Kidney (tissue), 14 donors: ENCODE data around the gene BTK. TPM values are rescaled to one million over a fixed set of nuclear protein-coding genes. Genes with fewer than 3 reads are reported as not detected.

Experiments used
- DNase-seq, 5 donors: peaks; one replicate each; pipeline ENCODE4 v3.0.0-alpha.2; 2013 to 2020
- FAIRE-seq: peaks from 2 replicates; lab custom pipeline; 2012; peaks lifted over from hg19 to GRCh38; lab: Jason Lieb, UNC
- H3K27ac ChIP-seq, 2 donors: one replicate each; pipeline ENCODE4 v1.7.0; 2013; ENCODE audit warnings: low read depth in 2 of 2, low read length in 2 of 2, inconsistent platforms in 1 of 2
- H3K27me3 ChIP-seq: one replicate; pipeline ENCODE4 v1.7.1; 2013; ENCODE audit warnings: low read length, inconsistent platforms; ENCODE audit not compliant: control insufficient read depth, insufficient read depth
- H3K36me3 ChIP-seq, 3 donors: one replicate each; pipeline versions ENCODE4 v1.7.0 to v1.7.1; 2013; ENCODE audit warnings: low read length in 3 of 3, control low read depth in 1 of 3, inconsistent platforms in 1 of 3; ENCODE audit not compliant: insufficient read depth in 3 of 3, control insufficient read depth in 2 of 3
- H3K4me1 ChIP-seq, 3 donors: one replicate each; pipeline versions ENCODE4 v1.7.0 to v1.7.1; 2013; ENCODE audit warnings: low read length in 3 of 3, inconsistent platforms in 1 of 3, low read depth in 1 of 3; ENCODE audit not compliant: control insufficient read depth in 2 of 3, insufficient read depth in 2 of 3
- H3K4me3 ChIP-seq, 3 donors: one replicate each; pipeline versions ENCODE4 v1.7.0 to v1.8.1; 2013; ENCODE audit warnings: low read length in 3 of 3, control low read depth in 1 of 3, inconsistent platforms in 1 of 3
- H3K9ac ChIP-seq, 3 donors: one replicate each; pipeline versions ENCODE4 v1.7.0 to v1.7.1; 2013; ENCODE audit warnings: low read length in 3 of 3, control low read depth in 1 of 3, inconsistent platforms in 1 of 3
- H3K9me3 ChIP-seq, 3 donors: one replicate each; pipeline versions ENCODE4 v1.7.0 to v1.7.1; 2013; ENCODE audit warnings: low read length in 3 of 3, control low read depth in 1 of 3, inconsistent platforms in 1 of 3; ENCODE audit not compliant: control insufficient read depth in 2 of 3, insufficient read depth in 1 of 3
- intact Hi-C: fragments of 100-400 bp; cut with DNase I; formaldehyde crosslinking; loops from one replicate; pipeline ENCODE4 v1.11.1; 2022
- polyA plus RNA-seq: library from polyadenylated mRNA; stranded (reverse); fragments of 350-450 nt; fragmentation: Illumina TruSeq; extraction: RNeasy Lipid Tissue Mini Kit (QIAGEN cat#74804); gene quantifications from one replicate; pipeline ENCODE4 v1.2.3, GENCODE V29; 2014; ENCODE audit warnings: low read depth, low replicate concordance; ENCODE audit not compliant: insufficient read depth
- total RNA-seq: library from RNA; stranded (reverse); fragmentation: NEBNext Ultra II Directional; extraction: Animal tissue kit (Norgen Biotek cat#: 25700); gene quantifications from one replicate; pipeline ENCODE4 v1.2.1, GENCODE V29; 2021
- TF ChIP-seq, protein P1 (sequence below): IDR thresholded peaks from 3 replicates; pipeline ENCODE4 v1.5.1; 2012; ENCODE audit warnings: mild to moderate bottlenecking, moderate library complexity, borderline replicate concordance; ENCODE audit not compliant: insufficient read depth; ENCODE audit errors: extremely low read depth
- donor health status: control.
- donor health status: control.
- donor health status: control.
- donor health status: control.
- donor health status: control.
- donor health status: DM: yes; HTN: yes; CAD: no.
- donor health status: Normal renal cell carcinoma (clear cell type).

The BTK gene
- total and polyA plus RNA-seq, 2 donors from 2014 or later = 0.77 to 13.9 TPM

DNA sequence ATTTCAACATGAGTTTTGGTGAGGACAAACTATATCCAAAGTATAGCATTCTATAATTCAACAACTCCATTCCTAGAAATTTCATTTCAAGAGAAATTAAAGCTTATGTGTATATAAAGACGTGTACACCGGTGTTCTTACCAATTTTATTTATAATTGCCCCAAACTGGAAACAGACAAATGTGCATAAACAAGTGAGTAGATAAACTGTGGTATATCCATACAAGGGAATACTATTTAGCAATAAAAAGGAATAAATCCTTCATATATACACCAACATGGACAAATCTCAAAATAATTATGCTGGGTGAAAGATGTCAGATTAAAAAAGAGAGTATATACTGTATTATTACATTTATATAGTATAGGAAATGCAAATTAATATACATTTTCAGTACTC is 42.0 kb upstream of the BTK start:
- Histone ChIP-seq H3K4me1 (no peaks in the 10 kb centered on the region), H3K36me3 (peaks cover 0 to 2% (median 0%) of the 10 kb centered on the region in 3 donors)
- FAIRE-seq = no peak

DNA sequence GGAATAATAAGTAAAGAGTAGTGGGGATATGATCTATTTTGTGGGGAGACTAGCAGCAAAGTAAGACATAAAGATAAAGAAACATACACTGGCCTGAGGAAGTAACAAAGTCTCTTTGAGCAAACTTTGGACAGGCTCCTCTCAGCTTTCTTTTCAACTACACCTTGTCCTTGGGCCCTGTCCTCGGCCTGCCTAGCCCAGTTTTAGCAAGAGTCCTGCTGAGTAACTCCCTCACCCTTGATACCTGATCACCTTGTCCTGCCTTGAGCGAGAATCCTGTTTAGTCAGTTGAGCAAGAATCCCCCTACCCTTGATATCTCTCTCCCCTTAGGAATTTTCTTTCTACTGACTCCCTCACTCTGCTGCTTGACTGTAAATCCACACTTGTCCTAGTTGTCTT is 33.5 kb upstream of the BTK start:
- intact Hi-C loops = no loop called here
- Histone ChIP-seq H3K9me3 (no peaks in the 10 kb centered on the region), H3K36me3 (no peaks in the 10 kb centered on the region), H3K4me3 (no peak overlapping the region), H3K9ac (peak overlapping the region in 1 of 3 donors; percentile 34), H3K4me1 (peaks cover 2 to 6% (median 3%) of the 10 kb centered on the region in 3 donors), H3K27ac (peak overlapping the region in 1 of 2 donors; percentile 43), H3K27me3 (no peaks in the 10 kb centered on the region)
- FAIRE-seq = no peak
- TF ChIP-seq, protein P1, sequence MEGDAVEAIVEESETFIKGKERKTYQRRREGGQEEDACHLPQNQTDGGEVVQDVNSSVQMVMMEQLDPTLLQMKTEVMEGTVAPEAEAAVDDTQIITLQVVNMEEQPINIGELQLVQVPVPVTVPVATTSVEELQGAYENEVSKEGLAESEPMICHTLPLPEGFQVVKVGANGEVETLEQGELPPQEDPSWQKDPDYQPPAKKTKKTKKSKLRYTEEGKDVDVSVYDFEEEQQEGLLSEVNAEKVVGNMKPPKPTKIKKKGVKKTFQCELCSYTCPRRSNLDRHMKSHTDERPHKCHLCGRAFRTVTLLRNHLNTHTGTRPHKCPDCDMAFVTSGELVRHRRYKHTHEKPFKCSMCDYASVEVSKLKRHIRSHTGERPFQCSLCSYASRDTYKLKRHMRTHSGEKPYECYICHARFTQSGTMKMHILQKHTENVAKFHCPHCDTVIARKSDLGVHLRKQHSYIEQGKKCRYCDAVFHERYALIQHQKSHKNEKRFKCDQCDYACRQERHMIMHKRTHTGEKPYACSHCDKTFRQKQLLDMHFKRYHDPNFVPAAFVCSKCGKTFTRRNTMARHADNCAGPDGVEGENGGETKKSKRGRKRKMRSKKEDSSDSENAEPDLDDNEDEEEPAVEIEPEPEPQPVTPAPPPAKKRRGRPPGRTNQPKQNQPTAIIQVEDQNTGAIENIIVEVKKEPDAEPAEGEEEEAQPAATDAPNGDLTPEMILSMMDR = no peak
- no peak for DNase-seq

More for the DNA sequence above, 42.0 kb upstream of the BTK start:
- no peak overlapping the region for H3K27ac ChIP-seq
- no peaks in the 10 kb centered on the region for H3K27me3 ChIP-seq
- DNase-seq = no peak
- TF ChIP-seq, protein P1 = no peak
- no peak overlapping the region for H3K9ac ChIP-seq
- H3K9me3 ChIP-seq = peaks cover 0 to 2% (median 0%) of the 10 kb centered on the region in 3 donors
- no peak overlapping the region for H3K4me3 ChIP-seq
- intact Hi-C loops = no loop called here

DNA sequence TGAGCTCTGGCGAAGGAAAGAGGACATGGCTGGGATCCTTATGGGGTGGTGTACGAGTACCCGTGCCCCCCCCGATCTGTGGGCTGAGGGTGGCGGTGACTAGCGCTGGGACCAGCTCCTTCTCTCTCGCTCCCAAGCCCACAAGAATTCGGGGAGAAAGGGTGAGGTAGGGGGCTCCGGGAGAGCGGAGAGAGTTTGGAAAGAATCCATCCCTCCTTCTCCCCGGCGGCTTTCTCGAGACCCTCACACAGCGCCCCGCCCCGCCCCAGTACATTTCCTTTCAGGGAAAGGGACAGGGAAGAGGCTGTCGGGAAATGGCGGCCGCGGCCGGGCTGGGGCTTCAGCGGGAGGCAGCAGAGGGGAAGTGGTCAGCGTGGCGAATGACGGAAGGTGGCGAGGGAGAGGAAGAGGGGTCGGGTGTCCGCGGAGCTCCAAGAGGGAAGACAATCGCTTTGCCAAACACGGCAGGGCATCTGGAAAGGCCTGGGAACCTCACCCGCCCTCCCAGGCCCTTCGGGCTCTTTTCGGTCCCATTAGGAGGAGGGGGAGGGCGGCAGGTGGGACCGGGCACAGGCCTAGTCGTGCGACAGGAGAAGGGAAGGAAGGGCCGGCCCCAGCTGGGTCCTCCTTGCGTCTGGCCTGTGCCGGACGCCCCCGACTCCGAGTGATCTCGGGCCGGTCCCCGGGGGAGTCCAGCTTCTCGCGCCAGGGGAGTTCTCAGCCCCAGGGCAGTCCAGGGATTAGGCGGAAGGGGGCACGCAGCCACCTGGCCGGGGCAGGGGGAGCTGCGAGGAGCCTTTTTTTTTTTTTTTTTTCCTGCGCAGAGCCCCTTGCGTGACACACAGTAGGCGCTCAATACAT is 32.2 kb upstream of the BTK start:
- peaks cover 0 to 4% (median 0%) of the 10 kb centered on the region in 3 donors for H3K36me3 ChIP-seq
- H3K4me3 ChIP-seq = peak overlapping the region; percentile 63 to 68 (median 68)
- no peak for FAIRE-seq
- H3K27me3 ChIP-seq = no peaks in the 10 kb centered on the region
- peak; percentile 64 to 84 (median 75) for DNase-seq
- H3K9me3 ChIP-seq = no peaks in the 10 kb centered on the region
- H3K27ac ChIP-seq = peak overlapping the region; percentile 86 to 95
- H3K9ac ChIP-seq = peak overlapping the region; percentile 59 to 82 (median 77)
- intact Hi-C loops = no loop called here
- H3K4me1 ChIP-seq = peaks cover 2 to 6% (median 3%) of the 10 kb centered on the region in 3 donors
- TF ChIP-seq, protein P1 = no peak
